GM12864 (cell line): ENCODE data around the gene NTMT1.

Source experiments
- DNase-seq: peaks from one replicate; pipeline ENCODE4 v3.0.0-alpha.2; 2011; ENCODE audit warnings: low read depth
- H3K4me3 ChIP-seq: 2 replicates; pipeline ENCODE4 v1.5.1; 2011; ENCODE audit warnings: mild to moderate bottlenecking, low read depth, low read length, control low read depth
- TF ChIP-seq, protein P1 (sequence below): IDR thresholded peaks from 2 replicates; pipeline ENCODE4 v1.5.1; 2011; ENCODE audit warnings: low read depth, mild to moderate bottlenecking, moderate library complexity, low read length, control low read depth, inconsistent platforms; ENCODE audit errors: missing control alignments

The NTMT1 gene

DNA sequence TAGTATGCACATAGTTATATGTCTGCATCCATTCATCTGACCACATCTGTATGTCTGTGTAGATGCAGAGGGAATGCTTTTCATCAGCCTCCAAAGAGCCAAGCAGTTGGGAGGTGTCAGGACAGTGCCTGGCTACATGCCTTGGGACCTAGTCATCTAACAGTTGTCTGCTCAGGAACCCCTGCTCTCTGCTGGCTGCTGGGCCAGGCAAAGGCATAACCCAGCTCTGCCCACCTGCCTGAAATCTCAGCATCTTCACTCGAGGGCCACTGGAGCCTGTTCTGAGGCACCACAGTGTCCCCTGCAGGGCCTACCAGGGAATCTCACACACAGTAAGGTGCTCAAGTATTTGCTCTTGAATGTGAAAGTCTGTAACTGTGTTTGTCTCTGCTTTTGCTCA, 8.8 kb upstream of the NTMT1 start:
- H3K4me3 ChIP-seq: no peak overlapping the region
- DNase-seq: no peak
- TF ChIP-seq, protein P1, sequence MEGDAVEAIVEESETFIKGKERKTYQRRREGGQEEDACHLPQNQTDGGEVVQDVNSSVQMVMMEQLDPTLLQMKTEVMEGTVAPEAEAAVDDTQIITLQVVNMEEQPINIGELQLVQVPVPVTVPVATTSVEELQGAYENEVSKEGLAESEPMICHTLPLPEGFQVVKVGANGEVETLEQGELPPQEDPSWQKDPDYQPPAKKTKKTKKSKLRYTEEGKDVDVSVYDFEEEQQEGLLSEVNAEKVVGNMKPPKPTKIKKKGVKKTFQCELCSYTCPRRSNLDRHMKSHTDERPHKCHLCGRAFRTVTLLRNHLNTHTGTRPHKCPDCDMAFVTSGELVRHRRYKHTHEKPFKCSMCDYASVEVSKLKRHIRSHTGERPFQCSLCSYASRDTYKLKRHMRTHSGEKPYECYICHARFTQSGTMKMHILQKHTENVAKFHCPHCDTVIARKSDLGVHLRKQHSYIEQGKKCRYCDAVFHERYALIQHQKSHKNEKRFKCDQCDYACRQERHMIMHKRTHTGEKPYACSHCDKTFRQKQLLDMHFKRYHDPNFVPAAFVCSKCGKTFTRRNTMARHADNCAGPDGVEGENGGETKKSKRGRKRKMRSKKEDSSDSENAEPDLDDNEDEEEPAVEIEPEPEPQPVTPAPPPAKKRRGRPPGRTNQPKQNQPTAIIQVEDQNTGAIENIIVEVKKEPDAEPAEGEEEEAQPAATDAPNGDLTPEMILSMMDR: peak; percentile 47

DNA sequence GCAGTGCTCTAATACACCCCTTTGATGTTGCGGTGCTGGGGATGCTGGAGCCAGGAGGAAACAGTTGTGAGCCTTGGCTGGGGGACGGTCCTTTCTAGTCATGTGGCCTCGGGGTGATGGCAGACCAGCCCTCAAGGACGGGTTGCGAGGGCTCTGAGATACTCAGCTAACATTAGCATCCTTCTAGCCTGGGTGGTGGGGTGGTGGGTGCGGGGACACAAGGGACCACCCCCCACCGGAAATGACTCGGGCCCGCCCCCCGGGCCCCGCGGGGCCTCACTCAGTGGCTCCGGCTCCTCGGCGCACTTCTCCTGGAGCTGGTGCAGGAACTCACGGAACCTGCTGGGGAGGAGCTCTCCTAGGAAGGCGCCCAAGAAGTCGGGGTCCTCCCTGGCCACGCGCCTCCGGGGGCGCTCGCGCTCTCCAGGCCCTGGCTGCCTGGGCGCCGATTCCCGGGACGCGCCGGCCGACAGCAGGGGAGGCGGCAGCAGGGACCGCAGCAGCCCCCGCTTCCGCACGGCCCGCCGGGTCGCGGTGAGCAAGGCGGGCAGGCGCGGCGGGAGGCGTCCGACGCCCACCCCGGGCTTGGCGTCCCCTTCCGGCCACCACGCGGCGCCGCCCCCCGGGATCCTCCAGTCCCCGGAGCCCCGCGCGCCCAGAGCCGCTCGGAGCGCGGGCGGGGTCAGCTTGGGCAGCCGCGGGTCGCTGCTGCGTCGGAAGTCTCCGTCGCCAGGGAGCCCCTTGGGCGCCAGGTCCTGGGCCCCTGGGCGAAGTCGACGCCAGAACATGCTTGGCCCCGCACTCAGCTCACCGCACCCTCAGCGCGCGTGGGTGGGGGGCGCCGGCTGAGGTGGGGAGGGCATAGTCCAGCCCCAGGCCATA, 5.9 kb upstream of the NTMT1 start:
- TF ChIP-seq, protein P1: no peak
- no peak for DNase-seq
- no peak overlapping the region for H3K4me3 ChIP-seq

DNA sequence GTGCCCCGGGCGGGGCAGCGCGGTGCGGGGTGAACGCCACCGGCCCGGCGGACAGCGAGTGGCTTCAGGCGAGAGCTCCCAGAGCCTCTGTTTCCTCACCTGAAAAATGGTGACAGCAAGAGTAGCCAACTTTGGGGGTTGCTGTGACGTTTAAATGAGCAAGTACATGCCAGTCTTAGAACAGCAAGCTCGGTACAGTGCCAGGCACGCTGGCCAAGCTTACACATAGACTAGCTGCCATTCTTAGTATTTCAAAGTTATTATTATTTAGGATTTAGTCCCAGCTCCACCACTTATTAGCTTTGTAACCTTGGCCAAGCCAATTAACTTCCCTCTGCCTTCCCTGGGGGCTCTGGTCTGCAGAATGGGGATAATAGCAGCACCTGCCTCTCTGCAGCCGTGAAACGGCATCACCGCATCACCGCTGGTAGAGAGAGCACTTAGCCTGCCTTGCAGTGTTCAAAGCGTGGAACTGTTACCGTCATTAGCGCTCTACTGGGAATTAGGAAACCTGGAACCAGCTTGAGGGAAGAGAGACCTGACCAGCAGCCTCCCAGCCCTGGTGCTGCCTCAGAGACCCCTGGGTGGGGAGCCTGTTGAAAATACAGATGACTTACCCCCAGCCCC, 5.2 kb upstream of the NTMT1 start, which contains the start of gene C9orf50:
Gene C9orf50, minus strand, starts transcription at position 433 of the 627 bp plus-strand sequence. CDS start 527 bp downstream, outside the sequence.
- H3K4me3 ChIP-seq: no peak within 1 kb of the TSS
- DNase-seq: no peak
- TF ChIP-seq, protein P1: no peak

DNA sequence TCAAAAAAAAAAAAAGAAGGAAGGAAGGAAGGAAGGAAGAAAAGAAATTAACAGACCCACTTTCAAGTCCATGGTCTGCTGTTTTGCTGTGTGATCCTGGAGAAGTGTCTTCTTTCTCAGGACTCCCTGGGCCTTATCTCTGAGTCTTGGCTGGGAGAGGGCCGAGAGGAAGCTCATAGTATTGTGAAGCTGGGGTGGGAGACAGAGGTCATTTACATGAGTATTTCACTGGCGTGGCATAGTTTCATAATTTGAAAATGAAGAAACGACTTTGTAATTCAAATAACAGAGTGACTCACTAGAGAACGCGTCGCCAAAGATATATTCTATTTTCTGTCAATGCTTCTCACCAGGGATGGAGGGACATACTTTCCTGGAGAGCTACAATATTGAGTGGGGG, 2.6 kb upstream of the NTMT1 start:
- no peak for DNase-seq
- TF ChIP-seq, protein P1: no peak
- H3K4me3 ChIP-seq: no peak overlapping the region

DNA sequence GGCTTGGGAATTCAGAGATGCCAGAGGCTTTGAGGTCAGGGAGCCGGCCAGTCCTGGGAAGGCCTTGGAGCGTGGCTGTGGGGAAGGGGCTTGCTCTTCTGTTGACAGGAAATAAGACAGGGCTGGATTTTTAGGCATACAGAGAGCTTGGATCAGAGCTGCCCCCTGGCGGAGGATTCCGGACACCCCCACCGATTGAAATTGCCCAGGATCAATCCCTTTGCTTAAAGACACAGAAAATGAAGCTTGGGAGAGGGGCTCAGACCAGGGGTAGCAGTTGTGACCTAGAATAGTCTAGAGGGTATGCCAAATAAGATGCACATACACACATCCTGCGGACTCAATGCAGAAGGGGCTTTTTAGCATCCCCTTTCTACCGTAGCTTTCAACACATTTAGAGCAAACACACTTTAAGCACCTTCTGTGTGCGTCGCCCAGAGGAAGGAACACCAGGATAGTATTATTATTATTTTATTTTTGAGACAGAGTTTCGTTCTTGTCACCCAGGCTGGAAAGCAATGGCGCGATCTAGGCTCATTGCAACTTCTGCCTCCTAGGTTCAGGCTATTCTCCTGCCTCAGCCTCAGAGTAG, 1.7 kb upstream of the NTMT1 start:
- TF ChIP-seq, protein P1: peak; percentile 88
- no peak for DNase-seq
- no peak overlapping the region for H3K4me3 ChIP-seq

DNA sequence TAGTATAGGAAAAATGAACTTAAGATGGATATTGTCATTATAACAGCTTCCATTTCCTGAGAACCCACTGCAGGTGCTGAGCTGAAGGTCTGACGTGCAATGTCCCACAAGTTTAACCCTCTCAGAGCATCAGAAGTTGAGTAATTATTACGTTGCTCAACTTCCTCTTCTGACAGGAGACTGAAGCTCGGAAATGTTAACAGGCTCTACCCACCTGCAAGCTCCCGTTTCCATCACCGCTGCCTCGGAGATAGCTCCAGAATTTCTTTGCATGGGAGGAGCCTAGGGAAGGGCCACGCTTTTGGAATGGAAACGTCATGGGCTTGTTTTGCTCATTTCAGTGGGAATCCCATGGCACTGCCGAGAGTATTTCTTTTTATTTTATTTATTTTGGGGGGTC, 1.0 kb upstream of the NTMT1 start:
- no peak for DNase-seq
- H3K4me3 ChIP-seq: no peak overlapping the region
- TF ChIP-seq, protein P1: no peak
